HG02943 (cell line): Measurements from ENCODE around the gene DPM3.
"Not testable (repeated sequence)": the region's sequence is repeated elsewhere in the genome, so short reads cannot be mapped to it uniquely, and the experiment has no call there.

Experiments used
- ATAC-seq: cut with Tn5 transposase; IDR thresholded peaks from one replicate; pipeline ENCODE4 v1.9.1; 2021; ENCODE audit warnings: mild to moderate bottlenecking, low read depth, moderate library complexity; ENCODE audit not compliant: unreplicated experiment

Gene DPM3

DNA sequence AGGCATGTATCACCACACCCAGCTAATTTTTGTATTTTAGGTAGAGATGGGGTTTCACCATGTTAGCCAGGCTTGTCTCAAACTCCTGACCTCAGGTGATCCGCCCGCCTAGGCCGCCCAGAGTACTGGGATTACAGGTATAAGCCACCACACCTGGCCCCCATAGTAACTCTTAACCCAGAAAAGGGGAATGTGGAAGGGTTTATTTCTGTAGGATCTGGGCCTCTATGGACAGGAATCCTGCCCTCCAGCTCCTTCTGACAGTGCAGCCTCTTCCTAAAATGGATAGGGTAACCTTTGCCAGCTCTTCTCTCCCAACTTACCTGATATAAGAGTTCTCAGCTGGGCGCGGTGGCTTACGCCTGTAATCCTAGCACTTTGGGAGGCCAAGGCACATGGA, 22.3 kb upstream of the DPM3 start:
- not testable (repeated sequence) for ATAC-seq

DNA sequence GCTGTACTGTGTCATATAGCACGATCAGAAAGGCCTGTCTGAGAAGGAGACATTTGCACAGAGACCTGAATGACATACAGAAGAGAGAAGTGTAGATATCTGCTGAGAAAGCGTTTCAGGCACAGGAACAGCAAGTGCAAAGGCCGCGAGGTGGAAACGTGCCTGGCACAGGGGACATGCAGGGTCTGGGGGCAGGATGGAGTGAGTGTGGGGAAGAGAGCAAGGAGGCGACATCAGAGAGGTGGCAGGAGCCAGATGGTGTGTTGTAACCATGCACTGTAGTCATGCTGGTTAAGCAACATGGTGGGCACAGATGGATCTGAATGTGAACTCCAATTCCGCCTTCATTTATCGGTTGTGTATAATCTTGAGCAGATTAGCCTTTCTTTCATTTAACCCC, 19.8 kb upstream of the DPM3 start:
- ATAC-seq, result no peak

DNA sequence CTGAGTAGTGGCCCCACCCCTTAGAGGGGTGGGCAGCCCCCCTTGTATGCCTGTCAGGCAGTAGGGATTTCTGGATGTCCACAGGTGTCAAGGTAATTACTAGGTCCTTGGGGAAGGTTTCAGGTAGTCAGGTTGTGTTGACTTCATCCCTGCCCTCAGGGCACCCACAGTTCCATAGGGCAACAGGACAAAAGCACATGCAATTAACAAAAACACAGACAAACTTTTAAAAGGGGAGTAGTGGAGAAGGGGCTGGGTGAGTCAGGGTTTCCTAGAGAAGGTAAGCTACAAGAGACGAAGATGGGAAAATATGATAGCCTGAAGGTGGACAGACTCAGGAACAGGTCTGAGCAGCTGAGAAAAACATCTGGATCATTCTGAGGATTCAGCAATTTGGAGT, 18.7 kb upstream of the DPM3 start:
- ATAC-seq, result no peak

- not testable (repeated sequence) for ATAC-seq
Measured at GRCh38 chr1:155155996-155156643, 15.8 kb upstream of the DPM3 start.

DNA sequence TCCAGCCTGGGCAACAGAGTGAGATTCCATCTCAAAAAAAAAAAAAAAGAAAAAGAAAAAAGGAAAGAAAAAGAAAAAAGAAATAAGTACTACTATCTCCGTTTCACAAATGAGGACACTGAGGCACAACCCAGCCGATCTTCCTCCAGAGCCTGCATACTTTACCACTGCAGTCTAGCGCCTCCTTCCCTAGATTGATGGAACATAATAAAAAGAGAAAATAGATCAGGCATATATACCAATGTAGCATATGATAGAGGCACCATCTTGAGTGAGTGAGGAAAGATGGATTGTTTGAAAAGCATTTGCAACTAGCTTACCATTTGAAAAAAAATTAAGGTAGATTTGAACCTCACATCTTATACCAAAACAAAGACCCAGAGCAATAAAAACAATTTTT, 5.2 kb upstream of the DPM3 start:
- no peak for ATAC-seq

DNA sequence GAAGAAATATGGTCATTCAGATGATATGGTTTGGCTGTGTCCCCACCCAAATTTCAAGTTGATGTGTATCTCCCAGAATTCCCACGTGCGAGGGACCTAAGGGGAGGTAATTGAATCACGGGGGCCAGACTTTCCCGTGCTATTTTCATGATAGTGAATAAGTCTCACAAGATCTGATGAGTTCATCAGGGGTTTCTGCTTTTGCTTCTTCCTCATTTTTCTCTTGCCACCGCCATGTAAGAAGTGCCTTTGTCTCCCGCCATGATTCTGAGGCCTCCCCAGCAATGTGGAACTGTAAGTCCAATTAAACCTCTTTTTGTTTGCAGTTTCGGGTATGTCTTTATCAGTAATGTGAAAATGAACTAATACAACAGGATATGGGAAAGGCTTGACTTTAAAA, 1.4 kb upstream of the DPM3 start:
- ATAC-seq, result no peak

DNA sequence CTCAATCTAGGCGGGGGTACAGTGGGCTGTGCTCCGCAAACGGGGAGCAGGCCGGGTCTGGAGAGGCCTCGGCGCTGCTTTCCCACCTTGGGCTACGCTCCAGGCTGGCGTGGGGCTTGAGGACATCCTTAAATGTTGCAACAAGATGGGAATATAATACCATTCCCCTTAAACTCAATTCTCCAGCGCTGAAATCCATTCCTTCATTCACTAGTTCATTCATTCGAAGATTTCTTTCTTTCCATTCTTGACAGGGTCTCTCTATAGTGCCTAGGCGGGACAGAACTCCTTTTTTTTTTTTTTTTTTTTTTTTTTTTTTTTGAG, 261 bp upstream of the DPM3 start:
- no peak for ATAC-seq

DNA sequence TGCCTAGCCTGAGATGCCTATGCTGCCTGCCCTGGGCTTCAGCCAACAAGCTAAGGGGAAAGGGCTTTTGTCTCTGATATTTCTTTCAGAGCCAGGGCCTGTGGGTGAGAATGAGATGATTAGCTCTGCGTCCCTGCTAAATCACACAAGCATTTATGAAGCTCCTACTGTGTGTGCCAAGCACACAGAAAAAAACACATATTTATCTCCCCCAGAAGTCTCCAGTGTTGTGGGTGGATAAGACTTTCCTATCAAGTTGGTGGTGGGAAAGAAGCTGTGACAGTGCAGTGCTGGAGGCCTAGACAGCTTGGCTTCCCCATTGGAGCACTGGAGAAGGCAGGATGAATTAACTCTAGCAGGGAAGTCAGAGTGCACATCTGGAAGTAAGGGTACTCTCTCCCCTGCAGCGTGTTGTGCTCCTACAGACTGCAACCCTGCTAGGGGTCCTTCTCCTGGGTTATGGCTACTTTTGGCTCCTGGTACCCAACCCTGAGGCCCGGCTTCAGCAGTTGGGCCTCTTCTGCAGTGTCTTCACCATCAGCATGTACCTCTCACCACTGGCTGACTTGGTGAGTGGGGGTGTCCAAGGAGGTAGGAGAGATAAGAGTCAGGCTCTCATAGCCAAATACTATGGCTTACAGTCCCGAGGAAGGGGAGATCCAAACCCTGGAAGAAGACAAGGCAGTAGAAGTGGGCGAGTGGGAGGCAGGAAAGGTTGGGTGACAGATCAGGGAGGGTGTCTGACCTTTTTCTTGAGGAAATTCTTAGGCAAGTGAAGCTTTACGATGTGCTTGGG, 3.0 kb downstream of the DPM3 start:
- ATAC-seq, result no peak

GRCh38 chr1:155136748-155137147, 3.6 kb downstream of the DPM3 start:
- ATAC-seq, result no peak

GRCh38 chr1:155135415-155136028, 4.8 kb downstream of the DPM3 start, which contains the start of gene SLC50A1:
Gene SLC50A1, plus strand, starts transcription at chr1:155135852. Its CDS starts 60 bp downstream, at chr1:155135912.
- ATAC-seq, result peak; percentile 71

GRCh38 chr1:155134880-155135414, 5.4 kb downstream of the DPM3 start:
- no peak for ATAC-seq

- ATAC-seq, result no peak
Measured at GRCh38 chr1:155134322-155134721, 6.0 kb downstream of the DPM3 start.

DNA sequence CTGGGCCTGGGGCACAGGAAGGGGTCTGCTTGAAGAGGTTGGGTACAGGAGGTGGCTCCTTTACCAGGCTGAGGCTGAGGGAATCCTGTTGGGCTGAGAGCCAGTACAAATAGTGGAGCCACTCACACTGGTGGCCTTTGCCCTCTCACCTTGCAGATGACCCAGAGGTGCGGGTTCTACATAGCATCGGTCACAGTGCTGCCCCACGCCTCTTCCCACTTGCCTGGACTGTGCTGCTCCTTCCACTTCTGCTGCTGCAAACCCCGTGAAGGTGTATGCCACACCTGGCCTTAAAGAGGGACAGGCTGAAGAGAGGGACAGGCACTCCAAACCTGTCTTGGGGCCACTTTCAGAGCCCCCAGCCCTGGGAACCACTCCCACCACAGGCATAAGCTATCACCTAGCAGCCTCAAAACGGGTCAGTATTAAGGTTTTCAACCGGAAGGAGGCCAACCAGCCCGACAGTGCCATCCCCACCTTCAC, 6.5 kb downstream of the DPM3 start:
- no peak for ATAC-seq

GRCh38 chr1:155131856-155132255, 8.5 kb downstream of the DPM3 start:
- no peak for ATAC-seq

DNA sequence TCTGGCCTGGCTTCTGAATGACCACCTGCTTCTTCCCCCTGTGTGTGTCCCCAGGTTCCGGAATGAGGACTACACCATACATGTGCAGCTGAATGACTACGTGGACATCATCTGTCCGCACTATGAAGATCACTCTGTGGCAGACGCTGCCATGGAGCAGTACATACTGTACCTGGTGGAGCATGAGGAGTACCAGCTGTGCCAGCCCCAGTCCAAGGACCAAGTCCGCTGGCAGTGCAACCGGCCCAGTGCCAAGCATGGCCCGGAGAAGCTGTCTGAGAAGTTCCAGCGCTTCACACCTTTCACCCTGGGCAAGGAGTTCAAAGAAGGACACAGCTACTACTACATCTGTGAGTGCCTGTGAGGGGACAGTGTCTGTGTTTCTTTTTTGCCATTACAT, 9.0 kb downstream of the DPM3 start:
- no peak for ATAC-seq

- no peak for ATAC-seq
Measured at GRCh38 chr1:155130272-155131006, 9.9 kb downstream of the DPM3 start.

GRCh38 chr1:155128755-155129473, 11.4 kb downstream of the DPM3 start:
- ATAC-seq, result no peak

DNA sequence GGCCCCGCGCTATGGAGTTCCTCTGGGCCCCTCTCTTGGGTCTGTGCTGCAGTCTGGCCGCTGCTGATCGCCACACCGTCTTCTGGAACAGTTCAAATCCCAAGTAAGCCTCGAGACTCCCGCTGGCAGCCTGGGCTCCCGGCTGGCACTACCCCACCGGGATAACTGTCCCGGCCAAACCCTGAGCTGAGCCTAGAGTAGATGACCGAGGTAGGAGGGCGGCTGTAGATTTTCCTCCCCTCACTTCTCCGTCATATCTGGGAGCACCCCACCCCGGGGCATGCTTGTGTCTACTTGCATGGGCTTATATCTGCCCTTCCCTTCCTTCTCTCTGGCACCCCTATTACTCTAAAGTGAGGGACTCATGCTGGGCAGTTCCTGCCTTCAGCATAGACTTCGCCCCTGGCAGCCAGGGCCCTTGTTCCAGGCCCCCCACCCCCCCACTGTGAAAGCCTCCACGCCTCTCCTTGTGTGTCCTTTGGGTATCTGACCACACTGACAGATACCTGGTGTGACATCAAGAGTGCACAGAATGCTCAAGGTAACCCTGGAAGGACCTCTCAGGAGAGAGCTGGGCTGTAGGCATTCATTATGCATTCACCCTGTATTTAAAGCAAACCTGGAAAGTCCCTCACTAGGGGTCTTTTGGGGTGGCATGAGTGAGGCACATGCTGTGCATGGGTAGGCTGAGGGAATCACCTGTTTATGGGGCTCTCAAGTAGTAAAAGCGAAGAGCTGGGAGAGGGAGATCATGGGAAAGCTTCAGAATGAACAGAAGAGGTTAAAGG, 12.2 kb downstream of the DPM3 start:
- ATAC-seq, result no peak
